ENCODE measurements around the gene TMEM11.

- TF ChIP-seq GATA2 (IDR thresholded peaks at IDR 0.05; ENCODE audit: low read depth, low read length) (no peak), GATA3 (IDR thresholded peaks at IDR 0.05; ENCODE audit: low read depth, low read length) (no peak)
Measured at GRCh38 chr17:21196126-21196525, 17.8 kb downstream of the TMEM11 start.

Measured in SH-SY5Y (cell line).